Suppressor macrophage treated with lipopolysaccharide for 1 hour (primary cell): Measurements from ENCODE around the gene TSPAN18.

Experiments
- DNase-seq, 3 donors: peaks; one replicate each; pipeline ENCODE4 v3.0.0-alpha.2; 2020 to 2022

The TSPAN18 gene

GRCh38 chr11:44828296-44828695, 101.5 kb downstream of the TSPAN18 start:
- no peak for DNase-seq

- peak; percentile 75 to 82 (median 78) for DNase-seq
Measured at GRCh38 chr11:44829838-44830237, 103.1 kb downstream of the TSPAN18 start.

- DNase-seq, result peak in 2 of 3 donors; percentile 10 to 27
Measured at GRCh38 chr11:44831605-44832394, 105.0 kb downstream of the TSPAN18 start.

- no peak for DNase-seq
Measured at GRCh38 chr11:44832452-44832851, 105.7 kb downstream of the TSPAN18 start.

GRCh38 chr11:44833221-44833876, 106.6 kb downstream of the TSPAN18 start:
- DNase-seq, result no peak

GRCh38 chr11:44833877-44834452, 107.2 kb downstream of the TSPAN18 start:
- no peak for DNase-seq

- DNase-seq, result no peak
Measured at GRCh38 chr11:44834846-44835245, 108.1 kb downstream of the TSPAN18 start.

- DNase-seq, result no peak
Measured at GRCh38 chr11:44835296-44835695, 108.5 kb downstream of the TSPAN18 start.

GRCh38 chr11:44835938-44836337, 109.2 kb downstream of the TSPAN18 start:
- DNase-seq, result no peak

- DNase-seq, result no peak
Measured at GRCh38 chr11:44837661-44838060, 110.9 kb downstream of the TSPAN18 start.

- no peak for DNase-seq
Measured at GRCh38 chr11:44839458-44840084, 112.8 kb downstream of the TSPAN18 start.

- no peak for DNase-seq
Measured at GRCh38 chr11:44840085-44840478, 113.3 kb downstream of the TSPAN18 start.

GRCh38 chr11:44840521-44841251, 113.9 kb downstream of the TSPAN18 start:
- no peak for DNase-seq

GRCh38 chr11:44842220-44842619, 115.5 kb downstream of the TSPAN18 start:
- DNase-seq, result no peak

GRCh38 chr11:44846852-44847251, 120.1 kb downstream of the TSPAN18 start:
- no peak for DNase-seq

- no peak for DNase-seq
Measured at GRCh38 chr11:44847316-44847715, 120.6 kb downstream of the TSPAN18 start.

GRCh38 chr11:44848203-44848962, 121.6 kb downstream of the TSPAN18 start:
- DNase-seq, result no peak

GRCh38 chr11:44848963-44849350, 122.2 kb downstream of the TSPAN18 start:
- DNase-seq, result no peak

GRCh38 chr11:44849424-44849823, 122.7 kb downstream of the TSPAN18 start:
- DNase-seq, result no peak

GRCh38 chr11:44849922-44850321, 123.2 kb downstream of the TSPAN18 start:
- DNase-seq, result no peak

GRCh38 chr11:44851496-44851895, 124.7 kb downstream of the TSPAN18 start:
- no peak for DNase-seq

- no peak for DNase-seq
Measured at GRCh38 chr11:44852159-44852747, 125.5 kb downstream of the TSPAN18 start.
